HG02970 (cell line): Measurements from ENCODE around the gene PIBF1.
"Not testable (repeated sequence)": the region's sequence is repeated elsewhere in the genome, so short reads cannot be mapped to it uniquely, and the experiment has no call there.

Source experiments
- ATAC-seq: cut with Tn5 transposase; IDR thresholded peaks from one replicate; pipeline ENCODE4 v1.9.1; 2021; ENCODE audit warnings: mild to moderate bottlenecking, moderate library complexity, moderate number of reproducible peaks; ENCODE audit not compliant: unreplicated experiment, low FRiP score

Gene PIBF1

GRCh38 chr13:72998012-72998411, 216.1 kb downstream of the PIBF1 start:
- ATAC-seq = no peak

- ATAC-seq = no peak
These were observed 218.2 kb downstream of the PIBF1 start for GRCh38 chr13:73000027-73000674.

GRCh38 chr13:73001971-73002370, 220.0 kb downstream of the PIBF1 start:
- ATAC-seq = no peak

DNA sequence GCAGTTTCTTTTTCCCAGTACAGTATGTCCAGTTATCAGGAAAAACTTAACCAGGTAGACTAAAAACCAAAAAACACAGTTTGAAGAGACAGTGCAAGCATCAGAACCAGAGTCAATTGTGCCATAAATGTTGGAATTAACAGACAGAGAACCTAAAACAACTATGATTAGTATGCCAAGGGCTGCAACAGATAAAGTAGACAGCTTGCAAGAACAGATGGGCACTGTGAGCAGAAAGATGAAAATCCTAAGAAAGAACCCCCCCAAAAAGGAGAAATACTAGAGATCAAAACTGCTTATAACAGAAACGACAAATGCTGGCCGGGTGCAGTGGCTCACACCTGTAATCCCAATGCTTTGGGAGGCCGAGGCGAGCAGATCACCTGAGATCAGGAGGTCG, 229.8 kb downstream of the PIBF1 start:
- no peak for ATAC-seq

DNA sequence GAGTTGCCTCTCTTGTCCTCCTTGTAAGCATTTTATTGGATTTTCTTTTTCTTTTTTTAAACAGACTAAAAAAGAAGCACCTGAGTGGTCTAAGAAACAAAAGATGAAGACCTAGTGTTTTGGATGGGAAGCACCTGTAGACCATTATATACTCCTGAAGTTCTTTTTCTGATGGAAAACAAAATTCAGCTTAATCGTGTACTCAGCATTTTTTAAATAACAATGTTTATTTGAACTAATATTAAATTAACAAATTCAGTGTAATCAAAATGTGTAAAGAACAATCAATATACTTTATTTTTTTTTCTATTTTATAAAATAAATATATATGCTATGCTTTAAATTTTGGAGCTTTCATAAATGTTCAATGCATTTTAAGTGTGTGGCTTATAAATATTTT, 233.9 kb downstream of the PIBF1 start:
- no peak for ATAC-seq

- no peak for ATAC-seq
These were observed 236.4 kb downstream of the PIBF1 start for GRCh38 chr13:73018336-73018735.

GRCh38 chr13:73025217-73026012, 243.5 kb downstream of the PIBF1 start:
- ATAC-seq = no peak

DNA sequence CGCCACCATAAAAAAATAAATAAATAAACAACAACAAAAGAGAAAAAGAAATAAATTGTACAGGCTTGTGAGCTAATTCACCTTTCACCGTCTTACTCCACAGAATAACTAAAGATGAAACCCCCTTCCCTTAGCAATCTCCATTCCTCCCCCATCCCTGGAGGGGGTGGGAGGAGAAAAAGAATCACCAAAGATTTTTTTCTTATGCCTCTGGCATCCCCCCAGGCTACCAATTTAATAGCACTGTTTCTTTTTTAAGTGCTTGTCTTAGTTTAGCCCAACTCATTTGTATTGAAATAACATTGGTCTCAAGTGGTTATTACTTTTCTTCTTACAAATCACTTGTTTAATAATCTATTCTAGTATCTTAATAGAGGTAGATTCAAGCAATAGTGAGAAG, 253.0 kb downstream of the PIBF1 start:
- ATAC-seq = no peak

- ATAC-seq = no peak
These were observed 253.7 kb downstream of the PIBF1 start for GRCh38 chr13:73035660-73036059.

GRCh38 chr13:73036566-73036965, 254.6 kb downstream of the PIBF1 start:
- no peak for ATAC-seq

DNA sequence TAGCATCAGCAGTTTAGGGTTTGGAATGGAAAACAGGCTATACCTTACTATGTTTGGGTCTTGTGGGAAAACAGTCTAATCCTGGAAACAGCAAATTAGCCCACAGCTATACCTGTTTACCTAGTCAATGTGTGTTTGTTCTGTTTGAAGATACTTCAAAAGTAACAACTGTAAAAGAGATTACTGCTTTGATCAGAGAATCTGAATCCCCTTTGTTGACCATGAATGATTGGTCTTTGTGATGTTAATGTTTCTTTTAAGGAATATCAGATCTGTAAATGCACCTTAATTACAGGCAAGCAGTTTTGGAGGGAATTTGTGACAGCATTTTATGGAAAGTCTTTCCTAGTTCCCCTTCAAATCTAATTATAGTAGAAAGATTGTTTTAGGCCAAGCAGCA, 256.1 kb downstream of the PIBF1 start:
- no peak for ATAC-seq

DNA sequence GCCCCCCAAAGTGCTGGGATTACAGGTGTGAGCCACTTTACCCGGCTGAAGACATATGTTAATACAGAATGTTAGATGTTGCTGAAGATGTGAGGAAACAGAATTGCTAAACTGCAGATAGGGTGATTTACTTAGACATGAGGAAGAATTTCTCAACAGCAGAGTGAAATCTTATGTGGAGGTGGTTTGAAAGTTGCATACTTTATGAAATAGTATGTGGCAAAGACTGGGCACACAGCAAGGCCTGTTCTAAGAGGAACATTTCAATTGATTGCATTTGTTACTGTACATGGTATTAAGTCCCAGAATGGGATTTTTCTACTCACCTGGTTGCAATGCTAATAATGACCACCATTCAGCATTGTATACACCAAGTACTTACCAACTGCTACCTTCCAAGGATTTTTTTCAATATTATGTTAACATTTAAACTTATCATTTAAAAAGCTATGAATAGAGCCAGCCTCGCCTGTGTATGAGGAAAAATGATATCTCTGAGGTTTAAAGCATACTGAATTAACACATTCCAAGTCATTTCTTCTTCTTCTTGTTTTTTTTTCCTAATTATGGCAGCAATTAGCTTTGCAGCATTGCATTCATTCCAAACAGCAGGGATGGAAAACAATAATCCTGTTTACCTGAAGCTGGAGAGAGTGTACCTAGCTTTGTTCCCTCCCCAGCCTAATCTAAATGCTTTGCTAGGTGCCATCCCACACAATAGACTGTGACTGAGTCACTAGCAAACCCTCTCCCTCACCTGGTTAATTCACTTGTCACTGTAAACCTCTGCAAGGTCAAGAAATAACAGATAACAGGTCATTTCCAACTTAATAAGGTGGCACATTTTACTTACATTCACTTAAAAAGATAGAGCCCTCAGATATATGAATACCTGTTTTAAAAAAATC, 257.5 kb downstream of the PIBF1 start:
- no peak for ATAC-seq

DNA sequence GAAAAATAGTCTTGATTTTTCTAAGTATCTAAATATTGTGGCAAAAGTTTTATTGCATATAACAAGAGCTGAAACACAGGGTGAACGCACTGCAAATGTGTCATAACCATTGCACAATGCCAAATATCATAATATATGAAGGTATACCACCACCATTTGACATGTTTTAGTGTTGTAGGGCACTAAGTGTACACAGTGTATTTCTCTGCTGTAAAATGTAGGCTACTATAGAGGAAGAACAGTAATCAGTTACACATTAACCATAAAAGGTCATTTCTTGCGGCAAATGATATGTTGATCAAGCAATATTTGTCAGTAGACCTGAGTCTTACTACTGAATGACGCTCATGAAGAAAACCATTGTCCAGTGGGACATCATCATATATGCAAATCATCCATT, 258.6 kb downstream of the PIBF1 start:
- no peak for ATAC-seq

- ATAC-seq = no peak
These were observed 259.1 kb downstream of the PIBF1 start for GRCh38 chr13:73040968-73041596.

DNA sequence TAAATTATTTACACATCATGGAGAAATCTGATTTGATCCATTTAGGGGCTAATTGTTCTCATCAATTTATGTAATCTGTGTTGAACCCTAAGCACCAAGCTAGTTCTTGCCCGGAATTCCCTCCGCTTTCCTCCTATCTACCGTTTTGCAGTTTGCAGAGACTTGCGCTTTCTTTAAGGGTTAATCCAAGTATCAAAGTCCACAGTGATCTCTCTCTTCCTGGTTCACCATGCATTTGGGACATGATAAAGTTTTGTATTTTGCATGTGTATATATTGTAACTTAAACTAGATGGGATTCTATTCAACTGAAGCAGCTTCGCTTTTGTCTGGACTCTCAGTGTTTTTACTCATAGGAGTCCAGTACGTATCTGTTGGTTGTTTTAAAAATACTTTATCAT, 263.1 kb downstream of the PIBF1 start:
- no peak for ATAC-seq

DNA sequence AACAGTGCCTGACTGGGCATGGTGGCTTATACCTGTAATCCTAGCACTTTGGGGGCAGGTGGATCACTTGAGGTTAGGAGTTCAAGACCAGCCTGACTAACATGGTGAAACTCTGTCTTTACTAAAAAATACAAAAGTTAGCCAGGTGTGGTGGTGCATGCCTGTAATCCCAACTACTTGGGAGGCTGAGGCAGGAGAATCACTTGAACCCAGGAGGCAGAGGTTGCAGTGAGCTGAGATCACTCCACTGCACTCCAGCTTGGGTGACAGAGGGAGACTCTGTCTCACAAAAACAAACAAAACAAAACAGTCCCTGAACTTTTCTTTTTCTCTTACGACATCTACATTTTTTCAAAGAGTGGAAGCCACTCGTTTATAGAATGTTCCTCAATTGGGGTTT, 266.7 kb downstream of the PIBF1 start:
- not testable (repeated sequence) for ATAC-seq

DNA sequence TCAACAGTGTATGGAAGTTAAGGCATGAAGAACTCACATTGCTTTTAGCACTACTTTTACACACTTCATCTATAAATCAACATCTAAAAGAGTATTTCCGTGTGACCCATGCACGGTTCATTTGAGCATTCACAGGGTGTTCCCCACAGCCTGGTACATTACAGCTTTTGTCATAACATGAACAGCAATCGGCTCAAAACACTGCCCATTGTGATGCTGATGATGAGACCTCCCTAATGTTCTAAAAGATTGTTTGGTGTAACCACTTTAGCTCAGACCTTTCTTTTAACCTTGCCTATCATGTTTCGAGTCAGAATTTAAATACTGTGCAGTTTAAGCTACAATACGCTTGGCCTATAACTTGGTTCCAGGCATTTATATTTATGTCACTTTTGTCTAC, 272.8 kb downstream of the PIBF1 start:
- ATAC-seq = no peak

DNA sequence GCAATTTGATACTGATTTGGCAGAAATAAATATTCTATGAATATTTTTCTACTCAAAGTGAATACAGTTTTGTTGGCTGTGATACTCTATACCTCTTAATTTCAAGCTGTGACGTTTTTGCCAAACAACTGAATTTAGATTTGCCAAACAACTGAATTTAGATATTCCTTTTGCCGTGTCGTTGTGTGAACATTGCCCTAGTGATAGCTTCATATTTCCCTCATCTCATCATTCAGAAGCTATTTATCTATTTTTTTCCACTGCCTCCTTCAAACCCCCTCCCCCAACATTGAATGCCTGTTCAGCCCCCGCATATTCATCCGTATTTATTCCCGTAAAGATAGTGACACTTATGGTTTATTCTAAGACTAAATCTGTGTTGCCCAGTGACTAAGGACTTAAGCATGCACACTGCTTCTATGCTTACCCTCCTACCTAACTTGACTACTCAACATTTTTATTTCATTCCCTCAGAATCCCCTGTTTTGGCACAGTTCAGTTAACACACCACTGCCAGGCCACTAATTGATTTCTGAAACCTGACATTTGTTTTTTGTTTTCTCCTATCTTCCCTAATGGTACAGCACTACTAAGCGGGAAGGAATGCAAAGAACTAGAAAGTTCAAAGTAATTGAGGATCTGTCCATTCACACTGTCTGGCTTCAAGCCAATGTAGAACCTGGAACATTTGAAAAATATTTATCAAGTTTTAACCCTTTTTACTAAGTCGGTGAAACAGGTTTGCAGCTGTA, 274.1 kb downstream of the PIBF1 start:
- no peak for ATAC-seq

DNA sequence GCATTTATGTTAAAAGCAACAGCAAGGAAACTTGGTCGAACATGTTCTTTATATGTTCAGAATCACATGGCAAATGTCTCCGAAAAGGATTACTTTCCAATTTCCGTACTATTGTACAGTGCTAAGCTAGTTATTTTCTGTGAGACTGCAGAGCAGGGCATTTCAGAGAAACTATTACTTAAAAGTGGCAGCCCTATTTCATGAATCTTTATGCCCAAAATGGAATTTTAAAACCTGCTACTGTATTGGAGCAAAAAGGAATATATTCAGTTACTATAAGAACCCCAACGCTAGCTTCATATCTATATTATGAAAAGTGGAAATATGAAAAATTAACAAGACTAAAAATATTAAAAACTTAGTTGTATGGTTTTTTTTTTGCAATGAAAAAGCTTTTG, 274.6 kb downstream of the PIBF1 start:
- ATAC-seq = no peak
